Coronary artery (tissue), 2 donors: ENCODE results near the gene DRICH1.
"Not testable (repeated sequence)": the region's sequence is repeated elsewhere in the genome, so short reads cannot be mapped to it uniquely, and the experiment has no call there.

Experiments
- DNase-seq: peaks from one replicate; pipeline ENCODE4 v3.0.0-alpha.2; 2017; ENCODE audit warnings: low spot score
- H3K27ac ChIP-seq, 2 donors: fragments of 200-600 bp; sonication (generic); one replicate each; pipeline ENCODE4 v1.5.1; 2016 to 2019
- H3K4me3 ChIP-seq: fragments of 200-600 bp; sonication (generic); 2 replicates; pipeline ENCODE4 v1.5.1; 2016; ENCODE audit warnings: mild to moderate bottlenecking, moderate library complexity
- CTCF ChIP-seq: fragments of 200-600 bp; sonication (generic); IDR thresholded peaks from one replicate; pipeline ENCODE4 v1.5.1; 2019; ENCODE audit warnings: antibody characterized with exemption

DRICH1 gene

GRCh38 chr22:23626286-23626975, 5.7 kb downstream of the DRICH1 start:
- no peak for DNase-seq
- no peak for TF ChIP-seq CTCF
- H3K27ac ChIP-seq: no peak overlapping the region
- H3K4me3 ChIP-seq: no peak overlapping the region

GRCh38 chr22:23622634-23623033, 9.5 kb downstream of the DRICH1 start:
- DNase-seq: no peak
- TF ChIP-seq CTCF: no peak
- H3K4me3 ChIP-seq: no peak overlapping the region
- no peak overlapping the region for H3K27ac ChIP-seq

- DNase-seq, H3K4me3 ChIP-seq, H3K27ac ChIP-seq: not testable (repeated sequence)
These were observed 10.2 kb downstream of the DRICH1 start for GRCh38 chr22:23621916-23622315.

GRCh38 chr22:23621082-23621780, 10.9 kb downstream of the DRICH1 start:
- no peak overlapping the region for H3K4me3 ChIP-seq
- no peak for DNase-seq
- TF ChIP-seq CTCF: no peak

GRCh38 chr22:23613193-23613972, 18.7 kb downstream of the DRICH1 start:
- TF ChIP-seq CTCF: no peak
- DNase-seq: no peak
- no peak overlapping the region for H3K27ac ChIP-seq
- H3K4me3 ChIP-seq: no peak overlapping the region

More at GRCh38 chr22:23621082-23621780, 10.9 kb downstream of the DRICH1 start:
- no peak overlapping the region for H3K27ac ChIP-seq

- TF ChIP-seq CTCF: no peak
- Histone ChIP-seq H3K4me3 (no peak overlapping the region), H3K27ac (no peak overlapping the region)
- no peak for DNase-seq
These were observed 21.9 kb downstream of the DRICH1 start for GRCh38 chr22:23609983-23610781.

GRCh38 chr22:23608583-23608982, 23.5 kb downstream of the DRICH1 start:
- no peak for TF ChIP-seq CTCF
- DNase-seq: no peak
- Histone ChIP-seq H3K4me3 (no peak overlapping the region), H3K27ac (no peak overlapping the region)
